Measurements from ENCODE around the gene SEPHS2. TPM values are rescaled to one million over a fixed set of nuclear protein-coding genes. Genes with fewer than 3 reads are reported as not detected.
A peak's percentile ranks its signal among the peaks of the same experiment; 100 is the strongest.
"Not testable (repeated sequence)": the region's sequence is repeated elsewhere in the genome, so short reads cannot be mapped to it uniquely, and the experiment has no call there.

The SEPHS2 gene
- total RNA-seq, 1 donor from 2014 or later = 45.2 TPM

DNA sequence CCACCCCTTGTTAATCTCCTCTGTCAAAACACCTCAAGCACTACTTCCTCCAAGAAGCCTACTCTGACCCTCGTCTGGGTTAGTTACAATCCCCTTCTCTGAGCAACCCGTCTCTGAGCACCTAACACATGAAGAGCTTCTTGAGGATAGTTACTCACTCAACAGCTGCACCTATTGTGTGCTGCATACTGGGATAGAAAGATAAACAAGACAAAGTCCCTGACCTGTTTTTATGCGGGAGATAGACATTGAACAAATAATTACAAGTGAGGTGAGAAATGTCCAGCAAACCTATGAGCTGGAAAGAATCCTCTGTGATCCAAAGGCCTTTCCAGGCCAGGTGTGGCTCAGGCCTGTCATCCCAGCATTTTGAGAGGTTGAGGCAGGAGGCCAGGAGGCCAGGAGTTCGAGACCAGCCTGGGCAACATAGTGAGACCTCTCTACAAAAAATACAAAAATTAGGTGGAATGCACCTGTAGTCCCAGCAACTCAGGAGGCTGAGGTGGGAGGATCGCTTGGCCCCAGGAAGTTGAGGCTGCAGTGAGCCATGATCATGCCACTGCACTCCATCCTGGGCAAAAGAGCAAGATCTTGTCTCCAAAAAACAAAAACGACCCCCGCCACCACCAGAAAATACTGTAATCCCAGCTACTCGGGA is 43.8 kb downstream of the SEPHS2 start:
- H3K4me3 ChIP-seq (ENCODE audit: low read depth, low read length) = no peak overlapping the region
- DNase-seq (ENCODE audit: low read depth) = no peak
- no peaks in the 10 kb centered on the region for H3K27me3 ChIP-seq (ENCODE audit: control insufficient read depth, insufficient read depth, low read length)
- no peaks in the 10 kb centered on the region for H3K36me3 ChIP-seq (ENCODE audit: control insufficient read depth, insufficient read depth, low read length)
- no peak for TF ChIP-seq CTCF (IDR thresholded peaks at IDR 0.05; ENCODE audit: insufficient read depth, low read length, poor library complexity, severe bottlenecking)

- no peak for DNase-seq (ENCODE audit: low read depth)
- Histone ChIP-seq H3K4me3 (ENCODE audit: low read depth, low read length) (peak overlapping the region; percentile 33), H3K27me3 (ENCODE audit: control insufficient read depth, insufficient read depth, low read length) (no peaks in the 10 kb centered on the region), H3K36me3 (ENCODE audit: control insufficient read depth, insufficient read depth, low read length) (no peaks in the 10 kb centered on the region)
- TF ChIP-seq CTCF (IDR thresholded peaks at IDR 0.05; ENCODE audit: insufficient read depth, low read length, poor library complexity, severe bottlenecking) = no peak
Observed at GRCh38 chr16:30399435-30400186, 46.1 kb downstream of the SEPHS2 start.

- Histone ChIP-seq H3K27me3 (ENCODE audit: control insufficient read depth, insufficient read depth, low read length) (no peaks in the 10 kb centered on the region), H3K4me3 (ENCODE audit: low read depth, low read length) (no peak overlapping the region), H3K36me3 (ENCODE audit: control insufficient read depth, insufficient read depth, low read length) (no peaks in the 10 kb centered on the region)
- no peak for TF ChIP-seq CTCF (IDR thresholded peaks at IDR 0.05; ENCODE audit: insufficient read depth, low read length, poor library complexity, severe bottlenecking)
- DNase-seq (ENCODE audit: low read depth) = no peak
Observed at GRCh38 chr16:30398661-30399434, 46.8 kb downstream of the SEPHS2 start.

GRCh38 chr16:30397776-30398660 is 47.7 kb downstream of the SEPHS2 start:
- no peak overlapping the region for H3K4me3 ChIP-seq (ENCODE audit: low read depth, low read length)
- no peaks in the 10 kb centered on the region for H3K36me3 ChIP-seq (ENCODE audit: control insufficient read depth, insufficient read depth, low read length)
- no peak for DNase-seq (ENCODE audit: low read depth)
- H3K27me3 ChIP-seq (ENCODE audit: control insufficient read depth, insufficient read depth, low read length) = no peaks in the 10 kb centered on the region
- no peak for TF ChIP-seq CTCF (IDR thresholded peaks at IDR 0.05; ENCODE audit: insufficient read depth, low read length, poor library complexity, severe bottlenecking)

GRCh38 chr16:30397056-30397455 is 48.6 kb downstream of the SEPHS2 start:
- TF ChIP-seq CTCF (IDR thresholded peaks at IDR 0.05; ENCODE audit: insufficient read depth, low read length, poor library complexity, severe bottlenecking) = no peak
- no peak for DNase-seq (ENCODE audit: low read depth)
- H3K36me3 ChIP-seq (ENCODE audit: control insufficient read depth, insufficient read depth, low read length) = no peaks in the 10 kb centered on the region
- H3K27me3 ChIP-seq (ENCODE audit: control insufficient read depth, insufficient read depth, low read length) = no peaks in the 10 kb centered on the region
- no peak overlapping the region for H3K4me3 ChIP-seq (ENCODE audit: low read depth, low read length)

GRCh38 chr16:30396627-30397026 is 49.0 kb downstream of the SEPHS2 start:
- H3K4me3 ChIP-seq (ENCODE audit: low read depth, low read length); DNase-seq (ENCODE audit: low read depth); H3K36me3 ChIP-seq (ENCODE audit: control insufficient read depth, insufficient read depth, low read length); H3K27me3 ChIP-seq (ENCODE audit: control insufficient read depth, insufficient read depth, low read length): not testable (repeated sequence)

Measured in kidney epithelial cell (primary cell).